Esophagus squamous epithelium (tissue), 5 donors: ENCODE results near the gene IL27RA. TPM values are rescaled to one million over a fixed set of nuclear protein-coding genes. Genes with fewer than 3 reads are reported as not detected.

Source experiments
- DNase-seq: peaks from one replicate; lab custom pipeline; 2025; lab: John Stamatoyannopoulos, UW
- H3K27ac ChIP-seq, 4 donors: fragments of 200-600 bp; sonication (generic); one replicate each; pipeline ENCODE4 v1.5.1; 2016 to 2019; ENCODE audit warnings: mild to moderate bottlenecking in 1 of 4
- H3K27me3 ChIP-seq, 4 donors: fragments of 200-600 bp; sonication (generic); 1 replicate in 3 of 4; 2 replicates in 1 of 4; pipeline versions ENCODE4 v1.5.1 to v1.6.0; 2017 to 2021; ENCODE audit warnings: antibody characterized with exemption in 1 of 4
- H3K36me3 ChIP-seq, 3 donors: fragments of 200-600 bp; sonication (generic); one replicate each; pipeline ENCODE4 v1.5.1; 2016 to 2019
- H3K4me1 ChIP-seq, 3 donors: fragments of 200-600 bp; sonication (generic); one replicate each; pipeline ENCODE4 v1.5.1; 2017 to 2019
- H3K4me3 ChIP-seq, 4 donors: fragments of 200-600 bp; sonication (generic); 1 replicate in 3 of 4; 2 replicates in 1 of 4; pipeline ENCODE4 v1.5.1; 2016 to 2019; ENCODE audit warnings: mild to moderate bottlenecking in 2 of 4, moderate library complexity in 1 of 4
- H3K9me3 ChIP-seq, 3 donors: fragments of 200-600 bp; sonication (generic); one replicate each; pipeline ENCODE4 v1.5.1; 2016 to 2019
- CTCF ChIP-seq, 6 experiments: fragments of 450-650 bp in 4 of 6; fragments of 200-600 bp in 2 of 6; sonication (generic) in 2 of 6; IDR thresholded peaks; one replicate each; pipeline ENCODE4 v1.5.1; 2016 to 2019; ENCODE audit warnings: antibody characterized with exemption in 6 of 6, mild to moderate bottlenecking in 4 of 6, moderate library complexity in 4 of 6
- POLR2A ChIP-seq, 4 donors: fragments of 450-650 bp; IDR thresholded peaks; one replicate each; pipeline ENCODE4 v1.6.1; 2017; ENCODE audit warnings: antibody characterized with exemption in 4 of 4, mild to moderate bottlenecking in 4 of 4, moderate library complexity in 3 of 4
- WGBS, 2 donors: methylation state at CpG; one replicate each; pipeline ENCODE4 v1.1.5; 2018; 5-methylcytosine and 5-hydroxymethylcytosine counted together
- intact Hi-C: fragments of 100-400 bp; cut with DNase I; formaldehyde crosslinking; loops from one replicate; pipeline ENCODE4 v1.15.0; 2022
- total RNA-seq, 4 donors: library from RNA; depleted of rRNA; stranded (reverse); fragments of >200 nt; gene quantifications; one replicate each; pipeline ENCODE4 v1.1.0, GENCODE V29; 2016
- donor health status: DM: yes; HTN: yes; CAD: no.

Gene IL27RA
- total RNA-seq, 4 donors from 2014 or later: 0.83 to 4.9 (median 2.1) TPM

- H3K4me1 ChIP-seq: peaks cover 8 to 32% (median 12%) of the 10 kb centered on the region in 3 donors
- peak in 5 of 6 experiments; percentile 14 to 55 (median 42) for TF ChIP-seq CTCF (IDR thresholded peaks at IDR 0.05)
- TF ChIP-seq POLR2A (IDR thresholded peaks at IDR 0.05): no peak
- peaks cover 0 to 74% (median 6%) of the 10 kb centered on the region in 4 donors for H3K27me3 ChIP-seq
- 21 to 80% methylated on average over 2 to 12 of the region's 15 CpGs for WGBS, 2 donors
- no peak overlapping the region for H3K27ac ChIP-seq
- intact Hi-C loops: no loop called here
- no peaks in the 10 kb centered on the region for H3K9me3 ChIP-seq
- H3K36me3 ChIP-seq: no peaks in the 10 kb centered on the region
- DNase-seq: no peak
- no peak overlapping the region for H3K4me3 ChIP-seq
These were observed 27.5 kb downstream of the IL27RA start for GRCh38 chr19:14059093-14059480.

- no peak for DNase-seq
- H3K4me3 ChIP-seq: no peak overlapping the region
- WGBS, 2 donors: 52 to 54% methylated on average over 6 to 8 of the region's 8 CpGs
- no peak overlapping the region for H3K27ac ChIP-seq
- no peaks in the 10 kb centered on the region for H3K36me3 ChIP-seq
- H3K4me1 ChIP-seq: peaks cover 8 to 32% (median 12%) of the 10 kb centered on the region in 3 donors
- intact Hi-C loops: no loop called here
- peaks cover 0 to 74% (median 6%) of the 10 kb centered on the region in 4 donors for H3K27me3 ChIP-seq
- TF ChIP-seq POLR2A (IDR thresholded peaks at IDR 0.05) (no peak), CTCF (IDR thresholded peaks at IDR 0.05) (no peak)
- no peaks in the 10 kb centered on the region for H3K9me3 ChIP-seq
These were observed 28.1 kb downstream of the IL27RA start for GRCh38 chr19:14059652-14060155.

- DNase-seq: no peak
- H3K27ac ChIP-seq: no peak overlapping the region
- 50 to 53% methylated on average over 6 of the region's 9 CpGs for WGBS, 2 donors
- TF ChIP-seq POLR2A (IDR thresholded peaks at IDR 0.05) (no peak), CTCF (IDR thresholded peaks at IDR 0.05) (no peak)
- H3K9me3 ChIP-seq: no peaks in the 10 kb centered on the region
- intact Hi-C loops: no loop called here
- peaks cover 0 to 74% (median 6%) of the 10 kb centered on the region in 4 donors for H3K27me3 ChIP-seq
- no peak overlapping the region for H3K4me3 ChIP-seq
- H3K36me3 ChIP-seq: no peaks in the 10 kb centered on the region
- peaks cover 8 to 32% (median 12%) of the 10 kb centered on the region in 3 donors for H3K4me1 ChIP-seq
These were observed 29.7 kb downstream of the IL27RA start for GRCh38 chr19:14061081-14061749.

GRCh38 chr19:14061751-14062557 lies 30.4 kb downstream of the IL27RA start, which contains the start of gene PALM3:
Gene PALM3 (minus strand): TSS chr19:14062076. CDS start chr19:14061980, 96 bp downstream.
- H3K4me3 ChIP-seq: no peak within 1 kb of the TSS
- H3K27ac ChIP-seq: no peak within 1 kb of the TSS
- peaks cover 8 to 29% (median 12%) of the 10 kb centered on the region in 3 donors for H3K4me1 ChIP-seq
- no peaks in the 10 kb centered on the region for H3K36me3 ChIP-seq
- H3K9me3 ChIP-seq: no peaks in the 10 kb centered on the region
- no peak for DNase-seq
- no peak for TF ChIP-seq POLR2A (IDR thresholded peaks at IDR 0.05)
- TF ChIP-seq CTCF (IDR thresholded peaks at IDR 0.05): no peak
- 52 to 62% methylated on average over 4 to 5 of the region's 19 CpGs for WGBS, 2 donors
- H3K27me3 ChIP-seq: peaks cover 0 to 67% (median 6%) of the 10 kb centered on the region in 4 donors
- intact Hi-C loops: no loop called here

- H3K4me1 ChIP-seq: peaks cover 8 to 23% (median 11%) of the 10 kb centered on the region in 3 donors
- no peak for DNase-seq
- no peak overlapping the region for H3K27ac ChIP-seq
- intact Hi-C loops: no loop called here
- peaks cover 0 to 62% (median 6%) of the 10 kb centered on the region in 4 donors for H3K27me3 ChIP-seq
- H3K4me3 ChIP-seq: no peak overlapping the region
- 57 to 61% methylated on average over 5 of the region's 5 CpGs for WGBS, 2 donors
- H3K9me3 ChIP-seq: no peaks in the 10 kb centered on the region
- TF ChIP-seq POLR2A (IDR thresholded peaks at IDR 0.05): no peak
- TF ChIP-seq CTCF (IDR thresholded peaks at IDR 0.05): no peak
- no peaks in the 10 kb centered on the region for H3K36me3 ChIP-seq
These were observed 30.9 kb downstream of the IL27RA start for GRCh38 chr19:14062558-14062855.
